GM06990 (cell line): Measurements from ENCODE around the gene ZNF511.

Experiments
- DNase-seq: peaks from one replicate; pipeline ENCODE4 v3.0.0-alpha.2; 2011; ENCODE audit not compliant: insufficient read length; ENCODE audit errors: extremely low read depth
- H3K27me3 ChIP-seq: replicated peaks from 2 replicates; pipeline ENCODE4 v1.6.0; 2011; ENCODE audit warnings: low read length; ENCODE audit not compliant: control insufficient read depth, insufficient read depth
- H3K36me3 ChIP-seq: 2 replicates; pipeline ENCODE4 v1.5.1; 2011; ENCODE audit warnings: low read length; ENCODE audit not compliant: control insufficient read depth, insufficient read depth
- H3K4me3 ChIP-seq: replicated peaks from 2 replicates; pipeline ENCODE4 v1.5.1; 2011; ENCODE audit warnings: low read depth, mild to moderate bottlenecking, control low read depth, low read length
- TF ChIP-seq, protein P1 (sequence below): IDR thresholded peaks from 2 replicates; pipeline ENCODE4 v1.5.1; 2011; ENCODE audit warnings: low read length, control low read depth, mild to moderate bottlenecking, inconsistent platforms; ENCODE audit not compliant: insufficient read depth, poor library complexity, severe bottlenecking

Gene ZNF511

GRCh38 chr10:133327651-133328357 is 19.1 kb downstream of the ZNF511 start:
- DNase-seq, result no peak
- H3K4me3 ChIP-seq, result no peak overlapping the region
- H3K36me3 ChIP-seq, result no peaks in the 10 kb centered on the region
- no peaks in the 10 kb centered on the region; the same call in 1 of the 2 replicates for H3K27me3 ChIP-seq
- TF ChIP-seq, protein P1, sequence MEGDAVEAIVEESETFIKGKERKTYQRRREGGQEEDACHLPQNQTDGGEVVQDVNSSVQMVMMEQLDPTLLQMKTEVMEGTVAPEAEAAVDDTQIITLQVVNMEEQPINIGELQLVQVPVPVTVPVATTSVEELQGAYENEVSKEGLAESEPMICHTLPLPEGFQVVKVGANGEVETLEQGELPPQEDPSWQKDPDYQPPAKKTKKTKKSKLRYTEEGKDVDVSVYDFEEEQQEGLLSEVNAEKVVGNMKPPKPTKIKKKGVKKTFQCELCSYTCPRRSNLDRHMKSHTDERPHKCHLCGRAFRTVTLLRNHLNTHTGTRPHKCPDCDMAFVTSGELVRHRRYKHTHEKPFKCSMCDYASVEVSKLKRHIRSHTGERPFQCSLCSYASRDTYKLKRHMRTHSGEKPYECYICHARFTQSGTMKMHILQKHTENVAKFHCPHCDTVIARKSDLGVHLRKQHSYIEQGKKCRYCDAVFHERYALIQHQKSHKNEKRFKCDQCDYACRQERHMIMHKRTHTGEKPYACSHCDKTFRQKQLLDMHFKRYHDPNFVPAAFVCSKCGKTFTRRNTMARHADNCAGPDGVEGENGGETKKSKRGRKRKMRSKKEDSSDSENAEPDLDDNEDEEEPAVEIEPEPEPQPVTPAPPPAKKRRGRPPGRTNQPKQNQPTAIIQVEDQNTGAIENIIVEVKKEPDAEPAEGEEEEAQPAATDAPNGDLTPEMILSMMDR, result no peak

DNA sequence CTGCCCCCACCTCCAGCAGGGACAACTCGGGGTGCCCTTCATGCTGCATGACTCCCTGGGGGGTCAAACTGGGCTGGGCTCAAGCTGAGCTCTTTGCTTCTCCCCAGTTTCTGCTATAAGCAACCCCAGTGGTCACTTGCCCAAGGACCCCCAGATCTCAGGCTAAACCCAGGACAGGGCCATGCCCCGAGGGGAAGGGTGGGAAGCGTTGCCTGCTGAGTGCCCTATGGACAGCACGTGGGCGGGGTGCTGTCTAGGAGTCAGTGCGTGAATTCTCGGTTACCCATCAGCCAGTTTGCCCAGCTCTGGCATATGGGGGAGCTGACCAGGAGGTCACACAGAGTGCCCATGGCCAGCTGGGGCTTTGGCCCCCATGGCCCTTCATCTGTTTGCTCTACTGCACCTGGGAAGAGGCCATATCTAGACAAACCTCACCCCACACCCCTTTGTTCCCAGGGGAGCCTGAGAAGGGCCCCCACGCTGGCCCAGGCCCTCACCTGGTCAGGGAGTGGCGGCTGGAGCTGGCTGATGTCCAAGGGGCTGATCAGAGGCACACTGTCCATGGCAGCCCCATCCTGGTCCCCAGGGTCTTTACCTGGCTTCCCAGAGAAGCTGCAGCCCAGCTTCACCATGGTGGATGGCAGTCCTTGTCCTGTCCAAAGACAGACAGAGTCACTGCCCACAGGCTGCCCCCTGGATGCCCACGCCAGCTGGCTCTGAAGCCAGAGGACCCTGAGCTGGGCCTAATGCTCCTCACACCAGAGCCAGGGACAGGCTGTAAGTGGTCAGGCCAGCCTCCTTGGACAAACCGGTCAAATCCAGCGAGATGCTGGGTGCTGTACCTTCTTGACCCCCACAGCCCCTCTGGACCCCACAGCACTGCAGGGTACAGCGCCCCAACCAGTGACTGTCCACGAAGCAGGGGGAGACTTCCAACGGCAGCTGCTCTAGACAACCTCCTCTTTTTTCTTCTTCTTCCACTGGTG is 19.9 kb downstream of the ZNF511 start:
- H3K36me3 ChIP-seq, result no peaks in the 10 kb centered on the region
- H3K4me3 ChIP-seq, result no peak overlapping the region
- DNase-seq, result no peak
- H3K27me3 ChIP-seq, result no peaks in the 10 kb centered on the region; the same call in 1 of the 2 replicates
- TF ChIP-seq, protein P1, result no peak

- Histone ChIP-seq H3K27me3 (no peaks in the 10 kb centered on the region; the same call in 1 of the 2 replicates), H3K36me3 (no peaks in the 10 kb centered on the region), H3K4me3 (peak overlapping the region; percentile 0; the same call in 1 of the 2 replicates)
- peak; percentile 81 for DNase-seq
- TF ChIP-seq, protein P1, result peak; percentile 96
Observed at GRCh38 chr10:133329491-133330202, 20.9 kb downstream of the ZNF511 start.

- no peak for DNase-seq
- Histone ChIP-seq H3K36me3 (no peaks in the 10 kb centered on the region), H3K4me3 (no peak overlapping the region), H3K27me3 (no peaks in the 10 kb centered on the region; the same call in 1 of the 2 replicates)
- TF ChIP-seq, protein P1, result no peak
Observed at GRCh38 chr10:133332936-133333699, 24.4 kb downstream of the ZNF511 start.

DNA sequence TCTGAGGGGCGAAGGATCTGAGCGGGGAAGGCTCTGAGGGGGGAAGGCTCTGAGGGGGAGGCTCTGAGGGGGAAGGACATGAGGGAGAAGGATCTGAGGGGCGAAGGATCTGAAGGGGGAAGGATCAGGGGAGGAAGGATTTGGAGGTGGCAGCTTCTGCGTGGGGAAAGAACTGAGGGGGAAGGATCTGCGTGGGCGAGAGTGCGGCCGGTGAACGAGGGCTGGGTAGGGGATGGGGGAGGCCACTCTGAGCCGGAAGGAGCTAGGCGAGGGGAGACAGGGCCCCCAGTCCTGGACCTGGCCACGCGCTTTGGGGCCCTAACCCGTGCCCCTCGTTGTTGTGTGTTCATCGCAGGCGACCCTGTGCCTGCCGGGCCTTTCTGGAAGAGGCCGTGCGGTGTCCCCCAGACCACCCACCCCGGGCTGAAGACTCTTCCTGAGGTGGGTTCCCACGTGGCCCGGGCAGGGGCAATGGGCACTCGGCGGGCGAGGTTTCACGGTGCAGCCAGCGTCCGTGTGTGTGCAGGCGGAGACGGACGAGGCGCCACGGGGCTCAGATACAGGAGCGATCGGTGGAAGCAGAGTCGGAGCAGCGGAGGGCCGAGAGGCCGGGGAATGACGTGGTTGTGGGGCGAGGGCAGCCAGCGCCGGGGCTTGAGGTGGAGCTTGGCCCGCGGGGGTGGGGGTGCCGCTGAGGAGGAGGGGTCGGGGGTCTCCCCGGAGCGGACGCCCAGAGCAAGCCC is 26.0 kb downstream of the ZNF511 start:
- Histone ChIP-seq H3K36me3 (no peaks in the 10 kb centered on the region), H3K4me3 (no peak overlapping the region), H3K27me3 (no peaks in the 10 kb centered on the region)
- TF ChIP-seq, protein P1, result no peak
- DNase-seq, result no peak
